GM12891 (cell line): ENCODE measurements around the gene PRDX3.

Experiments
- POLR2A ChIP-seq: IDR thresholded peaks from 2 replicates; pipeline ENCODE4 v1.6.1; 2011; ENCODE audit warnings: low read depth, low read length, control low read depth
- POLR2AphosphoS5 ChIP-seq: IDR thresholded peaks from 2 replicates; pipeline ENCODE4 v1.6.1; 2011; ENCODE audit warnings: low read depth, low read length, control low read depth
- TAF1 ChIP-seq: IDR thresholded peaks from 2 replicates; pipeline ENCODE4 v1.6.1; 2011; ENCODE audit warnings: low read depth, low read length, control low read depth

GRCh38 chr10:119216127-119216526 lies 37.5 kb upstream of the PRDX3 start:
- TF ChIP-seq POLR2AphosphoS5 (no peak), POLR2A (no peak), TAF1 (no peak)
